ENCODE data around the gene MAP1B. TPM values are rescaled to one million over a fixed set of nuclear protein-coding genes. Genes with fewer than 3 reads are reported as not detected.
"Not testable (repeated sequence)": the region's sequence is repeated elsewhere in the genome, so short reads cannot be mapped to it uniquely, and the experiment has no call there.

MAP1B gene
- total RNA-seq, 1 experiment from 2014 or later, result 163 TPM

- H3K4me3 ChIP-seq, result no peak overlapping the region
- CTCF ChIA-PET, result no interaction called here
- H3K36me3 ChIP-seq (ENCODE audit: low read depth), result no peaks in the 10 kb centered on the region
- no peak overlapping the region for H3K27ac ChIP-seq
- TF ChIP-seq EZH2 (IDR thresholded peaks at IDR 0.05; ENCODE audit: low read depth), result no peak
- TF ChIP-seq CTCF (conservative IDR thresholded peaks at IDR 0.05), result no peak
- no peaks in the 10 kb centered on the region for H3K4me1 ChIP-seq (replicated peaks; ENCODE audit: insufficient read depth)
- POLR2A ChIA-PET (ENCODE audit: unreplicated experiment), result no interaction called here
- H3K27me3 ChIP-seq (ENCODE audit: insufficient read depth, low read depth), result no peaks in the 10 kb centered on the region
- H3K9me2 ChIP-seq (ENCODE audit: insufficient read depth), result no peaks in the 10 kb centered on the region
- no peaks in the 10 kb centered on the region for H4K20me1 ChIP-seq (ENCODE audit: insufficient read depth)
- DNase-seq, result no peak
- H3F3A ChIP-seq (ENCODE audit: insufficient read depth, low read depth), result no peaks in the 10 kb centered on the region
- no peaks in the 10 kb centered on the region for H3K9me3 ChIP-seq (ENCODE audit: insufficient read depth, low read depth)
- no peak overlapping the region for H2AFZ ChIP-seq
- no peaks in the 10 kb centered on the region for H3K79me2 ChIP-seq (ENCODE audit: low read depth)
- no TSS peak for BruUV-seq (replicated peaks)
- intact Hi-C loops (cut with micrococcal nuclease; ENCODE audit: unreplicated experiment), result no loop called here
- H3K4me2 ChIP-seq, result no peak overlapping the region
Observed at GRCh38 chr5:72084876-72085275, 22.4 kb upstream of the MAP1B start.

GRCh38 chr5:72085319-72085718 lies 22.0 kb upstream of the MAP1B start:
- ChIA-PET CTCF (no interaction called here), POLR2A (ENCODE audit: unreplicated experiment) (no interaction called here)
- no peaks in the 10 kb centered on the region for H4K20me1 ChIP-seq (ENCODE audit: insufficient read depth)
- H3K27me3 ChIP-seq (ENCODE audit: insufficient read depth, low read depth), result no peaks in the 10 kb centered on the region
- no peaks in the 10 kb centered on the region for H3K36me3 ChIP-seq (ENCODE audit: low read depth)
- no peaks in the 10 kb centered on the region for H3K9me2 ChIP-seq (ENCODE audit: insufficient read depth)
- H2AFZ ChIP-seq, result no peak overlapping the region
- H3K27ac ChIP-seq, result no peak overlapping the region
- no TSS peak for BruUV-seq (replicated peaks)
- H3F3A ChIP-seq (ENCODE audit: insufficient read depth, low read depth), result no peaks in the 10 kb centered on the region
- DNase-seq, result no peak
- H3K4me1 ChIP-seq (replicated peaks; ENCODE audit: insufficient read depth), result no peaks in the 10 kb centered on the region
- H3K4me2 ChIP-seq, result no peak overlapping the region
- H3K4me3 ChIP-seq, result no peak overlapping the region
- H3K9me3 ChIP-seq (ENCODE audit: insufficient read depth, low read depth), result no peaks in the 10 kb centered on the region
- no peak for TF ChIP-seq EZH2 (IDR thresholded peaks at IDR 0.05; ENCODE audit: low read depth)
- TF ChIP-seq CTCF (conservative IDR thresholded peaks at IDR 0.05), result no peak
- intact Hi-C loops (cut with micrococcal nuclease; ENCODE audit: unreplicated experiment), result no loop called here
- no peaks in the 10 kb centered on the region for H3K79me2 ChIP-seq (ENCODE audit: low read depth)

GRCh38 chr5:72089713-72090112 lies 17.6 kb upstream of the MAP1B start:
- BruUV-seq (replicated peaks); H3F3A ChIP-seq (ENCODE audit: insufficient read depth, low read depth); intact Hi-C loops (cut with micrococcal nuclease; ENCODE audit: unreplicated experiment); CTCF ChIA-PET; POLR2A ChIA-PET (ENCODE audit: unreplicated experiment); H3K9me3 ChIP-seq (ENCODE audit: insufficient read depth, low read depth); H3K9me2 ChIP-seq (ENCODE audit: insufficient read depth); DNase-seq; H3K27ac ChIP-seq; H3K4me2 ChIP-seq; H3K27me3 ChIP-seq (ENCODE audit: insufficient read depth, low read depth); H3K36me3 ChIP-seq (ENCODE audit: low read depth); H3K4me1 ChIP-seq (replicated peaks; ENCODE audit: insufficient read depth); H3K4me3 ChIP-seq; H3K79me2 ChIP-seq (ENCODE audit: low read depth); H4K20me1 ChIP-seq (ENCODE audit: insufficient read depth); H2AFZ ChIP-seq: not testable (repeated sequence)

- intact Hi-C loops (cut with micrococcal nuclease; ENCODE audit: unreplicated experiment), result no loop called here
- BruUV-seq (replicated peaks), result no TSS peak
- ChIA-PET POLR2A (ENCODE audit: unreplicated experiment) (interaction anchor here (0.5 kb wide), 1 partner anchor 159 kb away, joined by 4 read pairs; no protein-coding TSS in a partner anchor), CTCF (no interaction called here)
- TF ChIP-seq CTCF (conservative IDR thresholded peaks at IDR 0.05), result no peak
- TF ChIP-seq EZH2 (IDR thresholded peaks at IDR 0.05; ENCODE audit: low read depth), result no peak
- no peak overlapping the region for H2AFZ ChIP-seq
- H3K4me2 ChIP-seq, result no peak overlapping the region
- no peaks in the 10 kb centered on the region for H3K27me3 ChIP-seq (ENCODE audit: insufficient read depth, low read depth)
- no peaks in the 10 kb centered on the region for H3K36me3 ChIP-seq (ENCODE audit: low read depth)
- H4K20me1 ChIP-seq (ENCODE audit: insufficient read depth), result no peaks in the 10 kb centered on the region
- H3K9me2 ChIP-seq (ENCODE audit: insufficient read depth), result no peaks in the 10 kb centered on the region
- no peaks in the 10 kb centered on the region for H3K9me3 ChIP-seq (ENCODE audit: insufficient read depth, low read depth)
- no peak overlapping the region for H3K4me3 ChIP-seq
- no peaks in the 10 kb centered on the region for H3K4me1 ChIP-seq (replicated peaks; ENCODE audit: insufficient read depth)
- H3K79me2 ChIP-seq (ENCODE audit: low read depth), result no peaks in the 10 kb centered on the region
- no peak for DNase-seq
- H3K27ac ChIP-seq, result no peak overlapping the region
- no peaks in the 10 kb centered on the region for H3F3A ChIP-seq (ENCODE audit: insufficient read depth, low read depth)
Observed at GRCh38 chr5:72092074-72092473, 15.2 kb upstream of the MAP1B start.
